T1000 (cell line): Measurements from ENCODE around the gene DDIT4.
"Not testable (repeated sequence)": the region's sequence is repeated elsewhere in the genome, so short reads cannot be mapped to it uniquely, and the experiment has no call there.

ENCODE experiments used
- DNase-seq: peaks from one replicate; lab custom pipeline; 2025; ENCODE audit warnings: mixed read lengths; lab: John Stamatoyannopoulos, UW

Gene DDIT4

GRCh38 chr10:72267819-72268399 is 5.8 kb upstream of the DDIT4 start:
- no peak for DNase-seq

- DNase-seq: not testable (repeated sequence)
Measured at GRCh38 chr10:72268475-72269200, 5.1 kb upstream of the DDIT4 start.

- no peak for DNase-seq
Measured at GRCh38 chr10:72270607-72271281, 3.0 kb upstream of the DDIT4 start.

GRCh38 chr10:72272689-72273409 is 875 bp upstream of the DDIT4 start:
- peak; percentile 78 for DNase-seq

- no peak for DNase-seq
Measured at GRCh38 chr10:72274213-72274729, 547 bp downstream of the DDIT4 start.

GRCh38 chr10:72274730-72275350 is 1.1 kb downstream of the DDIT4 start:
- DNase-seq: no peak

- no peak for DNase-seq
Measured at GRCh38 chr10:72275351-72276012, 1.8 kb downstream of the DDIT4 start.

GRCh38 chr10:72276013-72276387 is 2.3 kb downstream of the DDIT4 start:
- no peak for DNase-seq

GRCh38 chr10:72276421-72277339 is 3.0 kb downstream of the DDIT4 start:
- DNase-seq: no peak

GRCh38 chr10:72277340-72277995 is 3.7 kb downstream of the DDIT4 start:
- no peak for DNase-seq

- DNase-seq: no peak
Measured at GRCh38 chr10:72277996-72278667, 4.4 kb downstream of the DDIT4 start.

GRCh38 chr10:72278668-72279393 is 5.1 kb downstream of the DDIT4 start:
- no peak for DNase-seq

- DNase-seq: not testable (repeated sequence)
Measured at GRCh38 chr10:72279587-72279986, 5.9 kb downstream of the DDIT4 start.

GRCh38 chr10:72283131-72283530 is 9.4 kb downstream of the DDIT4 start:
- DNase-seq: no peak

- no peak for DNase-seq
Measured at GRCh38 chr10:72285972-72286521, 12.3 kb downstream of the DDIT4 start.

GRCh38 chr10:72291019-72291532 is 17.4 kb downstream of the DDIT4 start:
- no peak for DNase-seq

GRCh38 chr10:72292223-72292691 is 18.5 kb downstream of the DDIT4 start:
- DNase-seq: no peak
